Measurements from ENCODE around the gene CD81.

DNA sequence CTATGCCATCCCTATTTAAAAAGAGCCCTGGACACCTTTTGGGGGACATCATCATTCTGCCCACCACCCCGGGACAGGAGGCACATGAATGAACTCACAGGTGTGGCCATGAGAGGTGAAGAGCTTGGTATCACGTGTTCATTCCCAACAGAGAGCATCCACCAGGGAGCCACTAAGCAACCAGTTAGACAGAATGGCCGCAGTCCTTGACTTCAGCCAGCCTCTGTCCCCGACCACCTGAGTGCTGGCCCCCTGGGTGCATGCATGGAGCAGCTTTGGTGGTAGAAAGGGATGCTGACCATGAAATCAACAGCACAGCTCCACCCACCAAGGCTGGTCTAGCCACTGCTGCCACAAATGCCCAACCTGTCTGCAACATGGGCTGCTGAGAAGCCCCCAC, 31.1 kb upstream of the CD81 start:
- TF ChIP-seq, protein P1, sequence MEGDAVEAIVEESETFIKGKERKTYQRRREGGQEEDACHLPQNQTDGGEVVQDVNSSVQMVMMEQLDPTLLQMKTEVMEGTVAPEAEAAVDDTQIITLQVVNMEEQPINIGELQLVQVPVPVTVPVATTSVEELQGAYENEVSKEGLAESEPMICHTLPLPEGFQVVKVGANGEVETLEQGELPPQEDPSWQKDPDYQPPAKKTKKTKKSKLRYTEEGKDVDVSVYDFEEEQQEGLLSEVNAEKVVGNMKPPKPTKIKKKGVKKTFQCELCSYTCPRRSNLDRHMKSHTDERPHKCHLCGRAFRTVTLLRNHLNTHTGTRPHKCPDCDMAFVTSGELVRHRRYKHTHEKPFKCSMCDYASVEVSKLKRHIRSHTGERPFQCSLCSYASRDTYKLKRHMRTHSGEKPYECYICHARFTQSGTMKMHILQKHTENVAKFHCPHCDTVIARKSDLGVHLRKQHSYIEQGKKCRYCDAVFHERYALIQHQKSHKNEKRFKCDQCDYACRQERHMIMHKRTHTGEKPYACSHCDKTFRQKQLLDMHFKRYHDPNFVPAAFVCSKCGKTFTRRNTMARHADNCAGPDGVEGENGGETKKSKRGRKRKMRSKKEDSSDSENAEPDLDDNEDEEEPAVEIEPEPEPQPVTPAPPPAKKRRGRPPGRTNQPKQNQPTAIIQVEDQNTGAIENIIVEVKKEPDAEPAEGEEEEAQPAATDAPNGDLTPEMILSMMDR (conservative IDR thresholded peaks at IDR 0.05; ENCODE audit: low read length): no peak
- no peak for TF ChIP-seq EZH2phosphoT487 (IDR thresholded peaks at IDR 0.05; ENCODE audit: borderline replicate concordance)

Data from Loucy (cell line).